ENCODE measurements around the gene USP47.

Gene USP47

DNA sequence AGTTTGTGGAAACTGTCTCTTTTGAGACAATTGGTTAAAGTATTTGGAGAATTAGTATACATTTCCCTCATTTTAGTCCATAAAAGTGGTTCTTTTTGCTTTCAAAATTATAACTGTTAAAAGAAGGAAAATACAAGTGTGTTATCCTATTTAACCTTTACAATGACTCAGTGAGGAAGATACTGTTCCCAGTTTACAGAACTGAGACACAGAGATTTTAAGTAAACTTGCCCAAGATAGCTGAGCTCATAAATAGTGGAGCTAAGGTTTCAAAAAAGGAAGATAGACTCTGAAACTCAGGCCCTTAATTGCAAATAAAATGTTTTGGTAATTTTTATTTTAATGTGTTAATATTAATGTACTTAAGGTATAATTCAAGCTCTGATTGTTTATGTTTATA, 107.7 kb downstream of the USP47 start:
- no peak for TF ChIP-seq ZFP3 (tag by site-specific recombination; IDR thresholded peaks at IDR 0.05; ENCODE audit: low read depth)
- no peak for TF ChIP-seq REPIN1 (tag by site-specific recombination; IDR thresholded peaks at IDR 0.05; ENCODE audit: low read depth)
- TF ChIP-seq ZBTB21 (tag by site-specific recombination; IDR thresholded peaks at IDR 0.05), result no peak
- no peak for TF ChIP-seq ZNF16 (tag by site-specific recombination; IDR thresholded peaks at IDR 0.05; ENCODE audit: low read depth)
- TF ChIP-seq ZNF404 (tag by site-specific recombination; IDR thresholded peaks at IDR 0.05), result no peak
- TF ChIP-seq ZNF449 (tag by site-specific recombination; IDR thresholded peaks at IDR 0.05), result no peak
- TF ChIP-seq, protein P1, sequence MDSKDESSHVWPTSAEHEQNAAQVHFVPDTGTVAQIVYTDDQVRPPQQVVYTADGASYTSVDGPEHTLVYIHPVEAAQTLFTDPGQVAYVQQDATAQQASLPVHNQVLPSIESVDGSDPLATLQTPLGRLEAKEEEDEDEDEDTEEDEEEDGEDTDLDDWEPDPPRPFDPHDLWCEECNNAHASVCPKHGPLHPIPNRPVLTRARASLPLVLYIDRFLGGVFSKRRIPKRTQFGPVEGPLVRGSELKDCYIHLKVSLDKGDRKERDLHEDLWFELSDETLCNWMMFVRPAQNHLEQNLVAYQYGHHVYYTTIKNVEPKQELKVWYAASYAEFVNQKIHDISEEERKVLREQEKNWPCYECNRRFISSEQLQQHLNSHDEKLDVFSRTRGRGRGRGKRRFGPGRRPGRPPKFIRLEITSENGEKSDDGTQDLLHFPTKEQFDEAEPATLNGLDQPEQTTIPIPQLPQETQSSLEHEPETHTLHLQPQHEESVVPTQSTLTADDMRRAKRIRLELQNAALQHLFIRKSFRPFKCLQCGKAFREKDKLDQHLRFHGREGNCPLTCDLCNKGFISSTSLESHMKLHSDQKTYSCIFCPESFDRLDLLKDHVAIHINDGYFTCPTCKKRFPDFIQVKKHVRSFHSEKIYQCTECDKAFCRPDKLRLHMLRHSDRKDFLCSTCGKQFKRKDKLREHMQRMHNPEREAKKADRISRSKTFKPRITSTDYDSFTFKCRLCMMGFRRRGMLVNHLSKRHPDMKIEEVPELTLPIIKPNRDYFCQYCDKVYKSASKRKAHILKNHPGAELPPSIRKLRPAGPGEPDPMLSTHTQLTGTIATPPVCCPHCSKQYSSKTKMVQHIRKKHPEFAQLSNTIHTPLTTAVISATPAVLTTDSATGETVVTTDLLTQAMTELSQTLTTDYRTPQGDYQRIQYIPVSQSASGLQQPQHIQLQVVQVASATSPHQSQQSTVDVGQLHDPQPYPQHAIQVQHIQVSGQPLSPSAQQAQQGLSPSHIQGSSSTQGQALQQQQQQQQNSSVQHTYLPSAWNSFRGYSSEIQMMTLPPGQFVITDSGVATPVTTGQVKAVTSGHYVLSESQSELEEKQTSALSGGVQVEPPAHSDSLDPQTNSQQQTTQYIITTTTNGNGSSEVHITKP (tag by site-specific recombination; IDR thresholded peaks at IDR 0.05), result no peak
- no peak for TF ChIP-seq ZNF274 (IDR thresholded peaks at IDR 0.05; ENCODE audit: low read length)
- TF ChIP-seq ZNF274 (tag by site-specific recombination; IDR thresholded peaks at IDR 0.05; ENCODE audit: borderline replicate concordance), result no peak
- ChIA-PET POLR2A (no interaction called here), CTCF (no interaction called here)
- Histone ChIP-seq H3K36me3 (ENCODE audit: control insufficient read depth in 2 of 2, insufficient read depth in 1 of 2, low read length in 2 of 2) (peaks cover 0 to 76% of the 10 kb centered on the region in 2 experiments), H3K27ac (ENCODE audit: extremely low read depth, low read depth, low read length) (no peak overlapping the region), H3K4me3 (ENCODE audit: low read depth, low read length) (no peak overlapping the region), H3K4me1 (ENCODE audit: control insufficient read depth, insufficient read depth, low read length) (no peaks in the 10 kb centered on the region), H3K9me3 (ENCODE audit: control insufficient read depth, insufficient read depth, low read depth, low read length) (no peaks in the 10 kb centered on the region)

- Histone ChIP-seq H3K9me3 (ENCODE audit: control insufficient read depth, insufficient read depth, low read depth, low read length) (no peaks in the 10 kb centered on the region), H3K27ac (ENCODE audit: extremely low read depth, low read depth, low read length) (no peak overlapping the region), H3K36me3 (ENCODE audit: control insufficient read depth in 2 of 2, insufficient read depth in 1 of 2, low read length in 2 of 2) (peaks cover 8 to 81% of the 10 kb centered on the region in 2 experiments), H3K4me1 (ENCODE audit: control insufficient read depth, insufficient read depth, low read length) (no peaks in the 10 kb centered on the region), H3K4me3 (ENCODE audit: low read depth, low read length) (no peak overlapping the region)
- peak; percentile 42; the same call in 1 of the 2 replicates for TF ChIP-seq PRDM1 (tag by site-specific recombination; IDR thresholded peaks at IDR 0.05)
- no peak for TF ChIP-seq ZNF624 (tag by site-specific recombination; IDR thresholded peaks at IDR 0.05)
- no peak for TF ChIP-seq IKZF3 (tag by site-specific recombination; IDR thresholded peaks at IDR 0.05)
- no peak for TF ChIP-seq ZSCAN30 (tag by site-specific recombination; IDR thresholded peaks at IDR 0.05)
- TF ChIP-seq ZBTB21 (tag by site-specific recombination; IDR thresholded peaks at IDR 0.05), result no peak
- CTCF ChIA-PET, result interaction anchor here (0.6 kb wide), 1 partner anchor 391 kb away, joined by 3 read pairs; no protein-coding TSS in a partner anchor
- POLR2A ChIA-PET, result no interaction called here
Observed at GRCh38 chr11:11952036-11952435, 110.3 kb downstream of the USP47 start.

DNA sequence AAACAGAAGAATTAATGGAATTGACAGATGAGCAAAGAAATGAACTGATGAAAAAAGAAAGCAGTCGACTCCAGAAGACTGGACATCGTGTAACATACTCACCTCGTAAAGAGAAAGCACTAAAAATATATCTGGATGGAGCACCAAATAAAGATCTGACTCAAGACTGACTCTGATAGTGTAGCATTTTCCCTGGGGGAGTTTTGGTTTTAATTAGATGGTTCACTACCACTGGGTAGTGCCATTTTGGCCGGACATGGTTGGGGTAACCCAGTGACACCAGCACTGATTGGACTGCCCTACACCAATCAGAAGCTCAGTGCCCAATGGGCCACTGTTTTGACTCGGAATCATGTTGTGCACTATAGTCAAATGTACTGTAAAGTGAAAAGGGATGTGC, 114.2 kb downstream of the USP47 start:
- H3K4me3 ChIP-seq (ENCODE audit: low read depth, low read length), result no peak overlapping the region
- no peaks in the 10 kb centered on the region for H3K9me3 ChIP-seq (ENCODE audit: control insufficient read depth, insufficient read depth, low read depth, low read length)
- no peaks in the 10 kb centered on the region for H3K4me1 ChIP-seq (ENCODE audit: control insufficient read depth, insufficient read depth, low read length)
- no peak overlapping the region for H3K27ac ChIP-seq (ENCODE audit: extremely low read depth, low read depth, low read length)
- ChIA-PET CTCF (interaction anchor here (0.6 to 2.1 kb wide), 5 partner anchors 9 to 1384 kb away, joined by 3 to 17 read pairs (median 3); no protein-coding TSS in a partner anchor), POLR2A (no interaction called here)
- peaks cover 8 to 71% of the 10 kb centered on the region in 2 experiments for H3K36me3 ChIP-seq (ENCODE audit: control insufficient read depth in 2 of 2, insufficient read depth in 1 of 2, low read length in 2 of 2)
- no peak for TF ChIP-seq OSR2 (tag by site-specific recombination; IDR thresholded peaks at IDR 0.05)
- no peak for TF ChIP-seq ZNF146 (tag by site-specific recombination; IDR thresholded peaks at IDR 0.05)
- no peak for TF ChIP-seq GFI1B (tag by site-specific recombination; IDR thresholded peaks at IDR 0.05)
- no peak for TF ChIP-seq KLF9 (tag by site-specific recombination; IDR thresholded peaks at IDR 0.05; ENCODE audit: low read depth)
- TF ChIP-seq ZNF214 (tag by site-specific recombination; IDR thresholded peaks at IDR 0.05; ENCODE audit: borderline replicate concordance), result no peak
- no peak for TF ChIP-seq KLF16 (tag by site-specific recombination; IDR thresholded peaks at IDR 0.05)
- no peak for TF ChIP-seq ZXDB (tag by site-specific recombination; IDR thresholded peaks at IDR 0.05)
- TF ChIP-seq PRDM2 (tag by site-specific recombination; IDR thresholded peaks at IDR 0.05; ENCODE audit: borderline replicate concordance), result no peak
- TF ChIP-seq ZNF157 (tag by site-specific recombination; IDR thresholded peaks at IDR 0.05), result no peak

Measured in HEK293 (cell line).